Gastrocnemius medialis (tissue), 4 donors: ENCODE data around the gene CEP112.

ENCODE experiments used
- CTCF ChIP-seq, 5 experiments: fragments of 450-650 bp in 3 of 5; fragments of 200-600 bp in 2 of 5; sonication (generic) in 2 of 5; IDR thresholded peaks in 4 of 5; conservative IDR thresholded peaks in 1 of 5; 1 replicate in 4 of 5; 2 replicates in 1 of 5; pipeline ENCODE4 v1.5.1; 2016 to 2019; ENCODE audit warnings: antibody characterized with exemption in 5 of 5, mild to moderate bottlenecking in 3 of 5, moderate library complexity in 3 of 5
- POLR2A ChIP-seq, 2 donors: fragments of 450-650 bp; IDR thresholded peaks; one replicate each; pipeline ENCODE4 v1.6.1; 2017; ENCODE audit warnings: antibody characterized with exemption in 2 of 2, mild to moderate bottlenecking in 2 of 2, moderate library complexity in 2 of 2

DNA sequence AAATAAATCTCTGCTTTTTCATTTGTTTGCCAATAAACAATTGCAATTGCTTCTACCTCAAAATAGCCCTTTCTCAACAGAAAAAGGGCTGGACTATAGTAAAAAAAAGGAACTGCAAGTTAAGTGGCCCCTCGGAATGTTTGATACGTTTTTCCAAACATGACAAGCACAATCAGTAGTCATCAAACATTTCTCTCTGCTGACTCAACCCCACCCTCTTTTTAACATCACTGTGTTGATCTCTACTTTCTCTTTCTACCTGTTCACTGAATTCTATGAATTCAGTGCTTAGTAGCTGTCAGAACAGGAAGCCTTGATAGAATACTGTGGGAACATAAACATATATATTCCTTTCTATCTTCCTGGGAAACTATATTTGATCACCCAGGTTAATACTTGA lies 514.0 kb downstream of the CEP112 start:
- no peak for TF ChIP-seq CTCF (IDR thresholded peaks at IDR 0.05 in 4 of 5, conservative IDR thresholded peaks at IDR 0.05 in 1 of 5)
- TF ChIP-seq POLR2A (IDR thresholded peaks at IDR 0.05): no peak
